ENCODE measurements around the gene ABCA13. TPM values are rescaled to one million over a fixed set of nuclear protein-coding genes. Genes with fewer than 3 reads are reported as not detected.
A peak's percentile ranks its signal among the peaks of the same experiment; 100 is the strongest.

The ABCA13 gene
- total RNA-seq, 1 experiment from 2014 or later, result 0.17 TPM

GRCh38 chr7:48237354-48237753, 66.1 kb downstream of the ABCA13 start:
- DNase-seq (ENCODE audit: low spot score), result no peak

GRCh38 chr7:48242846-48243245, 71.6 kb downstream of the ABCA13 start:
- no peak for DNase-seq (ENCODE audit: low spot score)

GRCh38 chr7:48244864-48245271, 73.6 kb downstream of the ABCA13 start:
- peak; percentile 73 for DNase-seq (ENCODE audit: low spot score)

- DNase-seq (ENCODE audit: low spot score), result no peak
Observed at GRCh38 chr7:48245751-48246472, 74.7 kb downstream of the ABCA13 start.

GRCh38 chr7:48249166-48249565, 77.9 kb downstream of the ABCA13 start:
- no peak for DNase-seq (ENCODE audit: low spot score)

GRCh38 chr7:48250441-48250951, 79.2 kb downstream of the ABCA13 start:
- DNase-seq (ENCODE audit: low spot score), result no peak

GRCh38 chr7:48251766-48252165, 80.5 kb downstream of the ABCA13 start:
- no peak for DNase-seq (ENCODE audit: low spot score)

- no peak for DNase-seq (ENCODE audit: low spot score)
Observed at GRCh38 chr7:48252995-48253394, 81.7 kb downstream of the ABCA13 start.

- DNase-seq (ENCODE audit: low spot score), result no peak
Observed at GRCh38 chr7:48255046-48255445, 83.8 kb downstream of the ABCA13 start.

GRCh38 chr7:48259463-48260280, 88.4 kb downstream of the ABCA13 start:
- no peak for DNase-seq (ENCODE audit: low spot score)

GRCh38 chr7:48261696-48262095, 90.4 kb downstream of the ABCA13 start:
- DNase-seq (ENCODE audit: low spot score), result no peak

- DNase-seq (ENCODE audit: low spot score), result no peak
Observed at GRCh38 chr7:48262606-48263310, 91.5 kb downstream of the ABCA13 start.

GRCh38 chr7:48263311-48263650, 92.0 kb downstream of the ABCA13 start:
- DNase-seq (ENCODE audit: low spot score), result no peak

GRCh38 chr7:48269066-48269465, 97.8 kb downstream of the ABCA13 start:
- DNase-seq (ENCODE audit: low spot score), result no peak

GRCh38 chr7:48274662-48275061, 103.4 kb downstream of the ABCA13 start:
- DNase-seq (ENCODE audit: low spot score), result no peak

- DNase-seq (ENCODE audit: low spot score), result no peak
Observed at GRCh38 chr7:48279420-48279819, 108.2 kb downstream of the ABCA13 start.

- DNase-seq (ENCODE audit: low spot score), result peak; percentile 34
Observed at GRCh38 chr7:48280100-48280499, 108.8 kb downstream of the ABCA13 start.

- DNase-seq (ENCODE audit: low spot score), result peak; percentile 36
Observed at GRCh38 chr7:48285373-48285772, 114.1 kb downstream of the ABCA13 start.

GRCh38 chr7:48286836-48287235, 115.6 kb downstream of the ABCA13 start:
- no peak for DNase-seq (ENCODE audit: low spot score)

GRCh38 chr7:48289656-48290055, 118.4 kb downstream of the ABCA13 start:
- DNase-seq (ENCODE audit: low spot score), result no peak

GRCh38 chr7:48292949-48293348, 121.7 kb downstream of the ABCA13 start:
- DNase-seq (ENCODE audit: low spot score), result no peak

GRCh38 chr7:48295296-48295971, 124.2 kb downstream of the ABCA13 start:
- DNase-seq (ENCODE audit: low spot score), result no peak
